Epithelial cell of esophagus (primary cell): ENCODE measurements around the gene MYO7B.
"Not testable (repeated sequence)": the region's sequence is repeated elsewhere in the genome, so short reads cannot be mapped to it uniquely, and the experiment has no call there.

Experiments used
- DNase-seq: peaks from one replicate; pipeline ENCODE4 v3.0.0; 2010; ENCODE audit warnings: low read depth
- H3K4me3 ChIP-seq: 2 replicates; pipeline ENCODE4 v1.5.1; 2011; ENCODE audit warnings: mild to moderate bottlenecking, low read length, control low read depth
- TF ChIP-seq, protein P1 (sequence below): IDR thresholded peaks from 2 replicates; pipeline ENCODE4 v1.5.1; 2011; ENCODE audit warnings: low read depth, mild to moderate bottlenecking, low read length, control low read depth, inconsistent platforms; ENCODE audit not compliant: insufficient read depth; ENCODE audit errors: missing control alignments

The MYO7B gene

DNA sequence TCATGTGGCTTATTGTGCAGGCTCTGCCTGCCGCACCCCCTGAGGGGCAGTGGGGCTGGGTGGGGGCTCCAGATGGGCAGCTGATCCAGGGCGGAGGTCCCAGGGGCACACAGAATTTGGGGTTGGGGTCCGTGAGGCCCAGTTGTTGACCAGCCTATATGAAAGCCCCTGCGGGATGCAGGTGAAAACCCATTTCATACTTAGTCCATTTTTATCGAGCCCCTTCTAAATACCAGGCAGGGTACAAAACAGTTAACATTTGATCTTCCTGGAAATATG is 30.6 kb downstream of the MYO7B start:
- no peak for DNase-seq
- TF ChIP-seq, protein P1, sequence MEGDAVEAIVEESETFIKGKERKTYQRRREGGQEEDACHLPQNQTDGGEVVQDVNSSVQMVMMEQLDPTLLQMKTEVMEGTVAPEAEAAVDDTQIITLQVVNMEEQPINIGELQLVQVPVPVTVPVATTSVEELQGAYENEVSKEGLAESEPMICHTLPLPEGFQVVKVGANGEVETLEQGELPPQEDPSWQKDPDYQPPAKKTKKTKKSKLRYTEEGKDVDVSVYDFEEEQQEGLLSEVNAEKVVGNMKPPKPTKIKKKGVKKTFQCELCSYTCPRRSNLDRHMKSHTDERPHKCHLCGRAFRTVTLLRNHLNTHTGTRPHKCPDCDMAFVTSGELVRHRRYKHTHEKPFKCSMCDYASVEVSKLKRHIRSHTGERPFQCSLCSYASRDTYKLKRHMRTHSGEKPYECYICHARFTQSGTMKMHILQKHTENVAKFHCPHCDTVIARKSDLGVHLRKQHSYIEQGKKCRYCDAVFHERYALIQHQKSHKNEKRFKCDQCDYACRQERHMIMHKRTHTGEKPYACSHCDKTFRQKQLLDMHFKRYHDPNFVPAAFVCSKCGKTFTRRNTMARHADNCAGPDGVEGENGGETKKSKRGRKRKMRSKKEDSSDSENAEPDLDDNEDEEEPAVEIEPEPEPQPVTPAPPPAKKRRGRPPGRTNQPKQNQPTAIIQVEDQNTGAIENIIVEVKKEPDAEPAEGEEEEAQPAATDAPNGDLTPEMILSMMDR = no peak
- no peak overlapping the region for H3K4me3 ChIP-seq

DNA sequence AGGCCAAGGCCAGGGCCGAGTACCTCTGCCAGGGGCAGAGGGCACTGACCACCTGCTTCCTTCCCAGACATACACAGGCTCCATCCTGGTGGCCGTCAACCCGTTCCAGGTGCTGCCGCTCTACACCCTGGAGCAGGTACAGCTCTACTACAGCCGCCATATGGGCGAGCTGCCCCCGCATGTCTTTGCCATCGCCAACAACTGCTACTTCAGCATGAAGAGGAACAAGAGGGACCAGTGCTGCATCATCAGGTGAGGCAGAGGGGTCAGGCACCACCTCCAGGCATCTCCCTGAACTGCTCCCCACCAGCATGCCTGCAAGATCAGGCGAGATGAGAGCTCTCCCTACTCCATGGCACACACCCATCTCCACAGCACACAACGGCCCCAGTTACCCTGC is 31.1 kb downstream of the MYO7B start:
- no peak for DNase-seq
- no peak overlapping the region for H3K4me3 ChIP-seq
- TF ChIP-seq, protein P1 = no peak

GRCh38 chr2:127567351-127567854 is 31.9 kb downstream of the MYO7B start:
- H3K4me3 ChIP-seq = no peak overlapping the region
- no peak for DNase-seq
- TF ChIP-seq, protein P1 = no peak

GRCh38 chr2:127568128-127568527 is 32.6 kb downstream of the MYO7B start:
- TF ChIP-seq, protein P1 = no peak
- DNase-seq = no peak
- no peak overlapping the region for H3K4me3 ChIP-seq

DNA sequence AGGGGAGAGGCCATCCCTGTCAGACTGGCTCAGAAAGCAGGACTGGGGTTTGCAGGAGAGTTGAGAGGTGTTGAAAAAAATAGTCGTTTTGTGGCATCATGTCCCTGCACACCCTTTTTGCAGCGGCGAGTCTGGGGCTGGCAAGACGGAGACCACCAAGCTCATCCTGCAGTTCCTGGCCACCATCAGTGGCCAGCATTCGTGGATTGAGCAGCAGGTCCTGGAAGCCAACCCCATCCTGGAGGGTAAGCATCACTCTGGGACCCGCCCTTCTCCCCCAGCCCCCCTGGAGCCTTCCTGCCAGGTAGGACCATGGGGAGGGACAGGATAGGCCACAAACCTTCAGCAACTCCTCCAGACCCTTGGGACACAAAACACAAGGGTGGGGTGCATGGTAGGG is 34.2 kb downstream of the MYO7B start:
- no peak overlapping the region for H3K4me3 ChIP-seq
- TF ChIP-seq, protein P1 = no peak
- no peak for DNase-seq

GRCh38 chr2:127570282-127571250 is 35.1 kb downstream of the MYO7B start:
- no peak overlapping the region for H3K4me3 ChIP-seq
- peak; percentile 30 for DNase-seq
- TF ChIP-seq, protein P1 = no peak

DNA sequence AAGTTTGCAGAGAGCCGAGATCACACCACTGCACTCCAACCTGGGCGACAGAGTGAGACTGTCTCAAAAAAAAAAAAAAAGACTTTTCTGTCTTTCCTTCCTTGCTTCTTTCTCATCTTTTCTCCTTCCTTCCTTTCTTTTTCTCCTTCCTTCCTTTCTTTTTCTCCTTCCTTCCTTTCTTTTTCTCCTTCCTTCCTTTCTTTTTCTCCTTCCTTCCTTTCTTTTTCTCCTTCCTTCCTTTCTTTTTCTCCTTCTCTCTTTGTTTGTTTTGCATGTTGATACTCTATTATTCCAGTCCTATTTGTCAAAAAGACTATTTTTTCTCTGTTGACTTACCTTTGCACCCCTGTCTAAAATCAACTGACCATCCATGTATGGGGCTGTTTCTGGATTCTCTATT is 36.9 kb downstream of the MYO7B start:
- not testable (repeated sequence) for H3K4me3 ChIP-seq, DNase-seq
